ENCODE data around the gene KCNB1. TPM values are rescaled to one million over a fixed set of nuclear protein-coding genes. Genes with fewer than 3 reads are reported as not detected.

The KCNB1 gene
- total RNA-seq, 1 donor from 2014 or later = 0.12 TPM

GRCh38 chr20:49392745-49393144 is 89.7 kb downstream of the KCNB1 start:
- intact Hi-C loops (cut with micrococcal nuclease) = no loop called here

GRCh38 chr20:49391404-49392245 is 90.8 kb downstream of the KCNB1 start:
- intact Hi-C loops (cut with micrococcal nuclease) = no loop called here

GRCh38 chr20:49389854-49390253 is 92.6 kb downstream of the KCNB1 start:
- intact Hi-C loops (cut with micrococcal nuclease) = no loop called here

GRCh38 chr20:49388744-49389143 is 93.7 kb downstream of the KCNB1 start:
- intact Hi-C loops (cut with micrococcal nuclease) = no loop called here

- intact Hi-C loops (cut with micrococcal nuclease) = no loop called here
These were observed 94.9 kb downstream of the KCNB1 start for GRCh38 chr20:49387581-49387939.

GRCh38 chr20:49386848-49387580 is 95.5 kb downstream of the KCNB1 start:
- intact Hi-C loops (cut with micrococcal nuclease) = no loop called here

GRCh38 chr20:49385465-49385864 is 97.0 kb downstream of the KCNB1 start:
- intact Hi-C loops (cut with micrococcal nuclease) = loop anchor here (2.0 kb wide), 1 partner anchor 223 kb away; no protein-coding TSS in a partner anchor

GRCh38 chr20:49384437-49385434 is 97.7 kb downstream of the KCNB1 start:
- intact Hi-C loops (cut with micrococcal nuclease) = loop anchor here (1.0 to 2.0 kb wide), 3 partner anchors 100 to 224 kb away; no protein-coding TSS in a partner anchor

- intact Hi-C loops (cut with micrococcal nuclease) = no loop called here
These were observed 100.6 kb downstream of the KCNB1 start for GRCh38 chr20:49381558-49382493.

- intact Hi-C loops (cut with micrococcal nuclease) = no loop called here
These were observed 102.1 kb downstream of the KCNB1 start for GRCh38 chr20:49380337-49380780.

GRCh38 chr20:49379338-49379737 is 103.1 kb downstream of the KCNB1 start:
- intact Hi-C loops (cut with micrococcal nuclease) = no loop called here

GRCh38 chr20:49377326-49377725 is 105.1 kb downstream of the KCNB1 start:
- intact Hi-C loops (cut with micrococcal nuclease) = no loop called here

- intact Hi-C loops (cut with micrococcal nuclease) = no loop called here
These were observed 107.3 kb downstream of the KCNB1 start for GRCh38 chr20:49375170-49375569.

GRCh38 chr20:49372095-49372734 is 110.3 kb downstream of the KCNB1 start:
- intact Hi-C loops (cut with micrococcal nuclease) = no loop called here

- intact Hi-C loops (cut with micrococcal nuclease) = no loop called here
These were observed 113.9 kb downstream of the KCNB1 start for GRCh38 chr20:49368596-49368995.

- intact Hi-C loops (cut with micrococcal nuclease) = no loop called here
These were observed 115.4 kb downstream of the KCNB1 start for GRCh38 chr20:49367113-49367512.

GRCh38 chr20:49366687-49367086 is 115.8 kb downstream of the KCNB1 start:
- intact Hi-C loops (cut with micrococcal nuclease) = no loop called here

- intact Hi-C loops (cut with micrococcal nuclease) = no loop called here
These were observed 120.4 kb downstream of the KCNB1 start for GRCh38 chr20:49361862-49362660.

All from T-helper 1 cell treated with Interleukin-12 subunit alpha and Interleukin-12 subunit beta and Interleukin-4 antibody, amounts not matched to agents 30 ng/mL and 1 ng/mL, for 36 hours (primary cell).